HEK293 (cell line): ENCODE results near the gene POLR1G.
A peak's percentile ranks its signal among the peaks of the same experiment; 100 is the strongest.

ENCODE experiments used
- EGR2 ChIP-seq: fragments of 450-650 bp; formaldehyde crosslinking; IDR thresholded peaks from 2 replicates; pipeline ENCODE4 v1.5.1; 2016; ENCODE audit warnings: low read depth, missing biosample characterization, missing genetic modification characterization
- GLIS1 ChIP-seq: fragments of 450-650 bp; formaldehyde crosslinking; IDR thresholded peaks from 2 replicates; pipeline ENCODE4 v1.5.1; 2016; ENCODE audit warnings: missing biosample characterization, missing genetic modification characterization
- GLIS2 ChIP-seq: fragments of 450-650 bp; formaldehyde crosslinking; IDR thresholded peaks from 2 replicates; pipeline ENCODE4 v1.5.1; 2016; ENCODE audit warnings: missing biosample characterization, missing genetic modification characterization
- IKZF3 ChIP-seq: fragments of 450-650 bp; IDR thresholded peaks from 2 replicates; pipeline ENCODE4 v1.5.0; 2018; ENCODE audit warnings: missing biosample characterization, mild to moderate bottlenecking, missing genetic modification characterization, moderate library complexity
- KLF1 ChIP-seq: fragments of 450-650 bp; formaldehyde crosslinking; IDR thresholded peaks from 2 replicates; pipeline ENCODE4 v1.5.1; 2016; ENCODE audit warnings: missing biosample characterization, missing genetic modification characterization
- KLF16 ChIP-seq: fragments of 450-650 bp; formaldehyde crosslinking; IDR thresholded peaks from 2 replicates; pipeline ENCODE4 v1.5.1; 2017; ENCODE audit warnings: missing biosample characterization, missing genetic modification characterization
- SCRT1 ChIP-seq: fragments of 450-650 bp; formaldehyde crosslinking; IDR thresholded peaks from 2 replicates; pipeline ENCODE4 v1.5.1; 2016; ENCODE audit warnings: missing biosample characterization, missing genetic modification characterization, borderline replicate concordance
- SP3 ChIP-seq: fragments of 450-650 bp; formaldehyde crosslinking; IDR thresholded peaks from 2 replicates; pipeline ENCODE4 v1.5.1; 2016; ENCODE audit warnings: missing biosample characterization, missing genetic modification characterization
- ZBTB17 ChIP-seq: fragments of 450-650 bp; formaldehyde crosslinking; IDR thresholded peaks from 2 replicates; pipeline ENCODE4 v1.5.1; 2016; ENCODE audit warnings: missing biosample characterization, missing genetic modification characterization
- ZBTB21 ChIP-seq: fragments of 450-650 bp; formaldehyde crosslinking; IDR thresholded peaks from 2 replicates; pipeline ENCODE4 v1.5.1; 2017; ENCODE audit warnings: missing biosample characterization, missing genetic modification characterization
- ZBTB7A ChIP-seq: fragments of 450-650 bp; formaldehyde crosslinking; IDR thresholded peaks from 2 replicates; pipeline ENCODE4 v1.5.1; 2016; ENCODE audit warnings: low read depth, missing biosample characterization, missing genetic modification characterization
- ZFP41 ChIP-seq: fragments of 450-650 bp; formaldehyde crosslinking; IDR thresholded peaks from 2 replicates; pipeline ENCODE4 v1.5.1; 2016; ENCODE audit warnings: missing biosample characterization, missing genetic modification characterization, borderline replicate concordance
- ZNF112 ChIP-seq: fragments of 450-650 bp; formaldehyde crosslinking; IDR thresholded peaks from 2 replicates; pipeline ENCODE4 v1.5.0; 2017; ENCODE audit warnings: missing biosample characterization, missing genetic modification characterization
- ZNF23 ChIP-seq: fragments of 450-650 bp; formaldehyde crosslinking; IDR thresholded peaks from 2 replicates; pipeline ENCODE4 v1.5.1; 2016; ENCODE audit warnings: missing biosample characterization, missing genetic modification characterization, borderline replicate concordance
- ZNF24 ChIP-seq: fragments of 450-650 bp; formaldehyde crosslinking; IDR thresholded peaks from 2 replicates; pipeline ENCODE4 v1.5.1; 2016; ENCODE audit warnings: missing biosample characterization, missing genetic modification characterization
- ZNF311 ChIP-seq: fragments of 450-650 bp; formaldehyde crosslinking; IDR thresholded peaks from 2 replicates; pipeline ENCODE4 v1.5.1; 2017; ENCODE audit warnings: missing biosample characterization, missing genetic modification characterization, borderline replicate concordance
- ZNF324 ChIP-seq: fragments of 450-650 bp; formaldehyde crosslinking; IDR thresholded peaks from 2 replicates; pipeline ENCODE4 v1.5.1; 2016; ENCODE audit warnings: missing biosample characterization, missing genetic modification characterization
- ZNF366 ChIP-seq: fragments of 450-650 bp; formaldehyde crosslinking; conservative IDR thresholded peaks from 2 replicates; pipeline ENCODE4 v1.5.1; 2016; ENCODE audit warnings: missing biosample characterization, missing genetic modification characterization
- ZNF37A ChIP-seq: fragments of 450-650 bp; IDR thresholded peaks from 2 replicates; pipeline ENCODE4 v1.5.1; 2018; ENCODE audit warnings: missing biosample characterization, missing genetic modification characterization
- ZNF394 ChIP-seq: fragments of 450-650 bp; formaldehyde crosslinking; IDR thresholded peaks from 2 replicates; pipeline ENCODE4 v1.5.1; 2016; ENCODE audit warnings: missing biosample characterization, missing genetic modification characterization, mild to moderate bottlenecking, moderate library complexity, borderline replicate concordance
- ZNF501 ChIP-seq: fragments of 450-650 bp; formaldehyde crosslinking; IDR thresholded peaks from 2 replicates; pipeline ENCODE4 v1.5.1; 2016; ENCODE audit warnings: missing biosample characterization, missing genetic modification characterization
- ZNF558 ChIP-seq: fragments of 450-650 bp; formaldehyde crosslinking; IDR thresholded peaks from 2 replicates; pipeline ENCODE4 v1.5.1; 2016; ENCODE audit warnings: missing biosample characterization, missing genetic modification characterization
- ZNF560 ChIP-seq: fragments of 450-650 bp; formaldehyde crosslinking; IDR thresholded peaks from 2 replicates; pipeline ENCODE4 v1.5.1; 2017; ENCODE audit warnings: missing biosample characterization, missing genetic modification characterization, borderline replicate concordance
- ZNF561 ChIP-seq: fragments of 450-650 bp; IDR thresholded peaks from 2 replicates; pipeline ENCODE4 v1.5.1; 2018; ENCODE audit warnings: missing biosample characterization, missing genetic modification characterization, borderline replicate concordance
- ZNF677 ChIP-seq: fragments of 450-650 bp; IDR thresholded peaks from 2 replicates; pipeline ENCODE4 v1.5.0; 2018; ENCODE audit warnings: missing biosample characterization, mild to moderate bottlenecking, missing genetic modification characterization, moderate library complexity
- ZNF747 ChIP-seq: fragments of 450-650 bp; formaldehyde crosslinking; IDR thresholded peaks from 2 replicates; pipeline ENCODE4 v1.5.1; 2016; ENCODE audit warnings: missing biosample characterization, missing genetic modification characterization
- ZNF843 ChIP-seq: fragments of 450-650 bp; formaldehyde crosslinking; IDR thresholded peaks from 2 replicates; pipeline ENCODE4 v1.5.1; 2016; ENCODE audit warnings: missing biosample characterization, missing genetic modification characterization
- ZXDB ChIP-seq: fragments of 450-650 bp; formaldehyde crosslinking; IDR thresholded peaks from 2 replicates; pipeline ENCODE4 v1.5.1; 2016; ENCODE audit warnings: missing biosample characterization, missing genetic modification characterization
- TF ChIP-seq, protein P1 (sequence below): fragments of 450-650 bp; formaldehyde crosslinking; IDR thresholded peaks from 2 replicates; pipeline ENCODE4 v1.5.1; 2016; ENCODE audit warnings: missing biosample characterization, missing genetic modification characterization, borderline replicate concordance
- TF ChIP-seq, protein P2 (sequence below): fragments of 450-650 bp; formaldehyde crosslinking; IDR thresholded peaks from 2 replicates; pipeline ENCODE4 v1.5.1; 2016; ENCODE audit warnings: missing biosample characterization, missing genetic modification characterization
- TF ChIP-seq, protein P3 (sequence below): fragments of 450-650 bp; formaldehyde crosslinking; IDR thresholded peaks from 2 replicates; pipeline ENCODE4 v1.5.1; 2017; ENCODE audit warnings: missing biosample characterization, missing genetic modification characterization
- TF ChIP-seq, protein P4 (sequence below): fragments of 450-650 bp; formaldehyde crosslinking; IDR thresholded peaks from 2 replicates; pipeline ENCODE4 v1.5.1; 2016; ENCODE audit warnings: missing biosample characterization, missing genetic modification characterization

Gene POLR1G

DNA sequence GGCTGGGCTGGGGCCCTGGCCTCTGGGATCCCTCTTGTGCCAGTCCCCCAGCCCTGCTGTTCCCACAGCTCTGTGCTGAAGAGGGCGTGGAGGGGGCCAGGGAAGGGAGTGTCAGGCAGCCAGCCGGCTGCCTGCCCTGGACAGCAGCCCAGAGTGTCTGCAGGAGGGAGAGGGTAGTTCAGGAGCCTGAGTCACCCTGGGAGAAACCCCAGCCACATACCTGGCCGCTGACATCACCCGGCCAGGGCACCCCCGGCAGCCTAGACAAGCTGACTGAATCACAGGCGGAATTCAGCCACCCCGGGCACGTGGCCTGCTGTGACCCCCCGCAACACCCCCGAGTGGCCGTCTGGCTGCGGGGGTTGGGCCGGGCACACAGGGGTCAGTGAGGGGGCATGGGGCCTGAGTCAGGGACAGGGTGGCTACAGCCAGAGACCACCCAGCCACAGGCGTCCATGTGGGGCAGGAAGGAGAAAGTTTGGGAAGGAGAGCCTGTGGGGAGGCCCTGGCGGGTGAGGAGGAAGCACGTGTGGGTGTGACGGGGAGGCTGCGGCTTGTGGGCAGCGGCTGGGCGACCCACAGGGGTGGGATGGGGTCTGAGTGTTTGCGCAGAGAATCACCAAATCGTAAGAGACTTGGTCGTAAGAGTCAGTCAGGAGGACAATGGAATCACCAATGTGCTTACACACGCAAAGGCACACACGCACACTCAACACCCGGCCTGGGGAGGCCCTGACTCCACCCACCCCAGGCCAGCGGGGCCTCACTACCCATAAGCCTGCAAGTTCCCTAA lies 49.5 kb downstream of the POLR1G start (continued):
- peak; percentile 93 for TF ChIP-seq IKZF3 (tag by site-specific recombination)
- no peak for TF ChIP-seq ZNF677
- TF ChIP-seq SP3 = peak; percentile 60
- TF ChIP-seq ZNF24 (tag by site-specific recombination) = peak; percentile 60; the same call in 1 of the 2 replicates
- TF ChIP-seq, protein P1, sequence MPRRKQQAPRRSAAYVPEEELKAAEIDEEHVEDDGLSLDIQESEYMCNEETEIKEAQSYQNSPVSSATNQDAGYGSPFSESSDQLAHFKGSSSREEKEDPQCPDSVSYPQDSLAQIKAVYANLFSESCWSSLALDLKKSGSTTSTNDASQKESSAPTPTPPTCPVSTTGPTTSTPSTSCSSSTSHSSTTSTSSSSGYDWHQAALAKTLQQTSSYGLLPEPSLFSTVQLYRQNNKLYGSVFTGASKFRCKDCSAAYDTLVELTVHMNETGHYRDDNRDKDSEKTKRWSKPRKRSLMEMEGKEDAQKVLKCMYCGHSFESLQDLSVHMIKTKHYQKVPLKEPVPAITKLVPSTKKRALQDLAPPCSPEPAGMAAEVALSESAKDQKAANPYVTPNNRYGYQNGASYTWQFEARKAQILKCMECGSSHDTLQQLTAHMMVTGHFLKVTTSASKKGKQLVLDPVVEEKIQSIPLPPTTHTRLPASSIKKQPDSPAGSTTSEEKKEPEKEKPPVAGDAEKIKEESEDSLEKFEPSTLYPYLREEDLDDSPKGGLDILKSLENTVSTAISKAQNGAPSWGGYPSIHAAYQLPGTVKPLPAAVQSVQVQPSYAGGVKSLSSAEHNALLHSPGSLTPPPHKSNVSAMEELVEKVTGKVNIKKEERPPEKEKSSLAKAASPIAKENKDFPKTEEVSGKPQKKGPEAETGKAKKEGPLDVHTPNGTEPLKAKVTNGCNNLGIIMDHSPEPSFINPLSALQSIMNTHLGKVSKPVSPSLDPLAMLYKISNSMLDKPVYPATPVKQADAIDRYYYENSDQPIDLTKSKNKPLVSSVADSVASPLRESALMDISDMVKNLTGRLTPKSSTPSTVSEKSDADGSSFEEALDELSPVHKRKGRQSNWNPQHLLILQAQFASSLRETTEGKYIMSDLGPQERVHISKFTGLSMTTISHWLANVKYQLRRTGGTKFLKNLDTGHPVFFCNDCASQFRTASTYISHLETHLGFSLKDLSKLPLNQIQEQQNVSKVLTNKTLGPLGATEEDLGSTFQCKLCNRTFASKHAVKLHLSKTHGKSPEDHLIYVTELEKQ (tag by site-specific recombination) = peak; percentile 56; the same call in 1 of the 2 replicates
- TF ChIP-seq, protein P2, sequence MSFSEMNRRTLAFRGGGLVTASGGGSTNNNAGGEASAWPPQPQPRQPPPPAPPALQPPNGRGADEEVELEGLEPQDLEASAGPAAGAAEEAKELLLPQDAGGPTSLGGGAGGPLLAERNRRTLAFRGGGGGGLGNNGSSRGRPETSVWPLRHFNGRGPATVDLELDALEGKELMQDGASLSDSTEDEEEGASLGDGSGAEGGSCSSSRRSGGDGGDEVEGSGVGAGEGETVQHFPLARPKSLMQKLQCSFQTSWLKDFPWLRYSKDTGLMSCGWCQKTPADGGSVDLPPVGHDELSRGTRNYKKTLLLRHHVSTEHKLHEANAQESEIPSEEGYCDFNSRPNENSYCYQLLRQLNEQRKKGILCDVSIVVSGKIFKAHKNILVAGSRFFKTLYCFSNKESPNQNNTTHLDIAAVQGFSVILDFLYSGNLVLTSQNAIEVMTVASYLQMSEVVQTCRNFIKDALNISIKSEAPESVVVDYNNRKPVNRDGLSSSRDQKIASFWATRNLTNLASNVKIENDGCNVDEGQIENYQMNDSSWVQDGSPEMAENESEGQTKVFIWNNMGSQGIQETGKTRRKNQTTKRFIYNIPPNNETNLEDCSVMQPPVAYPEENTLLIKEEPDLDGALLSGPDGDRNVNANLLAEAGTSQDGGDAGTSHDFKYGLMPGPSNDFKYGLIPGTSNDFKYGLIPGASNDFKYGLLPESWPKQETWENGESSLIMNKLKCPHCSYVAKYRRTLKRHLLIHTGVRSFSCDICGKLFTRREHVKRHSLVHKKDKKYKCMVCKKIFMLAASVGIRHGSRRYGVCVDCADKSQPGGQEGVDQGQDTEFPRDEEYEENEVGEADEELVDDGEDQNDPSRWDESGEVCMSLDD (tag by site-specific recombination) = peak; percentile 94
- TF ChIP-seq KLF16 = peak; percentile 54; the same call in 1 of the 2 replicates
- TF ChIP-seq KLF1 (tag by site-specific recombination) = peak; percentile 77
- peak; percentile 99 for TF ChIP-seq GLIS2 (tag by site-specific recombination)
- TF ChIP-seq SCRT1 (tag by site-specific recombination) = no peak
- no peak for TF ChIP-seq ZNF560 (tag by site-specific recombination)
- TF ChIP-seq, protein P3, sequence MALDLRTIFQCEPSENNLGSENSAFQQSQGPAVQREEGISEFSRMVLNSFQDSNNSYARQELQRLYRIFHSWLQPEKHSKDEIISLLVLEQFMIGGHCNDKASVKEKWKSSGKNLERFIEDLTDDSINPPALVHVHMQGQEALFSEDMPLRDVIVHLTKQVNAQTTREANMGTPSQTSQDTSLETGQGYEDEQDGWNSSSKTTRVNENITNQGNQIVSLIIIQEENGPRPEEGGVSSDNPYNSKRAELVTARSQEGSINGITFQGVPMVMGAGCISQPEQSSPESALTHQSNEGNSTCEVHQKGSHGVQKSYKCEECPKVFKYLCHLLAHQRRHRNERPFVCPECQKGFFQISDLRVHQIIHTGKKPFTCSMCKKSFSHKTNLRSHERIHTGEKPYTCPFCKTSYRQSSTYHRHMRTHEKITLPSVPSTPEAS = peak; percentile 52; the same call in 1 of the 2 replicates
- TF ChIP-seq ZNF394 (tag by site-specific recombination) = peak; percentile 63; the same call in 1 of the 2 replicates
- peak; percentile 83 for TF ChIP-seq ZBTB21
- TF ChIP-seq ZBTB7A (tag by site-specific recombination) = peak; percentile 60; the same call in 1 of the 2 replicates
- TF ChIP-seq ZNF558 = peak; percentile 27; the same call in 1 of the 2 replicates
- TF ChIP-seq ZNF23 (tag by site-specific recombination) = no peak
- TF ChIP-seq ZFP41 (tag by site-specific recombination) = no peak
- TF ChIP-seq ZNF324 = peak; percentile 58; the same call in 1 of the 2 replicates
- TF ChIP-seq ZBTB17 = peak; percentile 79
- peak; percentile 100 for TF ChIP-seq GLIS1 (tag by site-specific recombination)
- no peak for TF ChIP-seq ZNF561 (tag by site-specific recombination)
- peak; percentile 90 for TF ChIP-seq EGR2 (tag by site-specific recombination)
- TF ChIP-seq ZNF366 (tag by site-specific recombination) = peak; percentile 89
- TF ChIP-seq ZNF112 (tag by site-specific recombination) = no peak
- TF ChIP-seq, protein P4, sequence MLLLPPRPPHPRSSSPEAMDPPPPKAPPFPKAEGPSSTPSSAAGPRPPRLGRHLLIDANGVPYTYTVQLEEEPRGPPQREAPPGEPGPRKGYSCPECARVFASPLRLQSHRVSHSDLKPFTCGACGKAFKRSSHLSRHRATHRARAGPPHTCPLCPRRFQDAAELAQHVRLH (tag by site-specific recombination) = peak; percentile 81; the same call in 1 of the 2 replicates
- no peak for TF ChIP-seq ZNF311 (tag by site-specific recombination)
- no peak for TF ChIP-seq ZNF747
- peak; percentile 55; the same call in 1 of the 2 replicates for TF ChIP-seq ZNF843
- no peak for TF ChIP-seq ZNF37A
- TF ChIP-seq ZNF501 (tag by site-specific recombination) = peak; percentile 76; the same call in 1 of the 2 replicates
- TF ChIP-seq ZXDB (tag by site-specific recombination) = peak; percentile 90
